GM23248 (cell line): ENCODE measurements around the gene ARHGAP24.

Experiments used
- EZH2 ChIP-seq: fragments of 200-600 bp; sonication (generic); IDR thresholded peaks from 2 replicates; pipeline ENCODE4 v1.6.1; 2018; ENCODE audit warnings: antibody characterized with exemption, mild to moderate bottlenecking; ENCODE audit not compliant: insufficient read depth, poor library complexity, severe bottlenecking
- EZH2phosphoT487 ChIP-seq: fragments of 200-600 bp; sonication (generic); IDR thresholded peaks from 2 replicates; pipeline ENCODE4 v1.6.1; 2018; ENCODE audit warnings: antibody characterized with exemption, moderate library complexity, mild to moderate bottlenecking, low read depth; ENCODE audit not compliant: insufficient read depth

- TF ChIP-seq EZH2 (no peak), EZH2phosphoT487 (no peak)
Measured at GRCh38 chr4:86044593-86044985, 569.6 kb downstream of the ARHGAP24 start.
